HG03571 (cell line): ENCODE measurements around the gene CDKL5.

Source experiments
- ATAC-seq: cut with Tn5 transposase; IDR thresholded peaks from one replicate; pipeline ENCODE4 v1.9.1; 2021; ENCODE audit not compliant: unreplicated experiment

Gene CDKL5

GRCh38 chrX:18687856-18688495 lies 262.6 kb downstream of the CDKL5 start:
- ATAC-seq, result no peak

GRCh38 chrX:18691431-18691830 lies 266.0 kb downstream of the CDKL5 start:
- no peak for ATAC-seq

- ATAC-seq, result no peak
Observed at GRCh38 chrX:18692541-18692940, 267.1 kb downstream of the CDKL5 start.

GRCh38 chrX:18696653-18697052 lies 271.2 kb downstream of the CDKL5 start:
- ATAC-seq, result no peak

GRCh38 chrX:18698737-18699650 lies 273.6 kb downstream of the CDKL5 start:
- no peak for ATAC-seq

- no peak for ATAC-seq
Observed at GRCh38 chrX:18701621-18702361, 276.4 kb downstream of the CDKL5 start.

GRCh38 chrX:18702362-18703195 lies 277.2 kb downstream of the CDKL5 start:
- ATAC-seq, result no peak
